Neural progenitor cell (in vitro differentiated cells): ENCODE results near the gene RAD51B. TPM values are rescaled to one million over a fixed set of nuclear protein-coding genes. Genes with fewer than 3 reads are reported as not detected.

ENCODE experiments used
- DNase-seq: peaks from one replicate; pipeline ENCODE4 v3.0.0-alpha.2; 2016; ENCODE audit warnings: low spot score
- H2AFZ ChIP-seq: fragments of 200-600 bp; sonication (generic); replicated peaks from 2 replicates; pipeline ENCODE4 v1.6.1; 2016; ENCODE audit warnings: antibody characterized with exemption
- H3F3A ChIP-seq: fragments of 200-600 bp; sonication (generic); 2 replicates; pipeline ENCODE4 v1.6.1; 2016; ENCODE audit warnings: antibody characterized with exemption, low read depth
- H3K27ac ChIP-seq: fragments of 200-600 bp; sonication (generic); 2 replicates; pipeline ENCODE4 v1.5.1; 2016; ENCODE audit warnings: mild to moderate bottlenecking
- H3K27me3 ChIP-seq: fragments of 200-600 bp; sonication (generic); 2 replicates; pipeline ENCODE4 v1.6.1; 2016; ENCODE audit warnings: mild to moderate bottlenecking, moderate library complexity
- H3K36me3 ChIP-seq: fragments of 200-600 bp; sonication (generic); 2 replicates; pipeline ENCODE4 v1.5.1; 2016
- H3K4me1 ChIP-seq: fragments of 200-600 bp; sonication (generic); 2 replicates; pipeline ENCODE4 v1.6.1; 2016; ENCODE audit warnings: mixed run types
- H3K4me2 ChIP-seq: fragments of 200-600 bp; sonication (generic); 2 replicates; pipeline ENCODE4 v1.6.1; 2016
- H3K4me3 ChIP-seq: fragments of 200-600 bp; sonication (generic); 2 replicates; pipeline ENCODE4 v1.5.1; 2016
- H3K79me2 ChIP-seq: fragments of 200-600 bp; sonication (generic); 2 replicates; pipeline ENCODE4 v1.6.1; 2016; ENCODE audit warnings: low read depth
- H3K9ac ChIP-seq: fragments of 200-600 bp; sonication (generic); 2 replicates; pipeline ENCODE4 v1.6.1; 2016
- H3K9me3 ChIP-seq: fragments of 200-600 bp; sonication (generic); 2 replicates; pipeline ENCODE4 v1.5.1; 2016; ENCODE audit warnings: low read depth
- H4K20me1 ChIP-seq: fragments of 200-600 bp; sonication (generic); 2 replicates; pipeline ENCODE4 v1.6.1; 2016; ENCODE audit warnings: low read depth
- H3K27ac Mint-ChIP-seq: 3 replicates; pipeline ENCODE4 v1.8.0; 2021; ENCODE audit warnings: mixed read lengths
- H3K27me3 Mint-ChIP-seq: 2 replicates; pipeline ENCODE4 v1.8.0; 2022; ENCODE audit warnings: low read depth, mild to moderate bottlenecking, inconsistent platforms, moderate library complexity, mixed read lengths; ENCODE audit not compliant: insufficient read depth
- H3K36me3 Mint-ChIP-seq: 3 replicates; pipeline ENCODE4 v1.8.0; 2021; ENCODE audit warnings: mixed read lengths
- H3K4me1 Mint-ChIP-seq: 3 replicates; pipeline ENCODE4 v1.8.0; 2021; ENCODE audit warnings: mixed read lengths
- H3K4me3 Mint-ChIP-seq: 3 replicates; pipeline ENCODE4 v1.8.0; 2021; ENCODE audit warnings: mild to moderate bottlenecking, moderate library complexity, mixed read lengths
- H3K9me3 Mint-ChIP-seq: 3 replicates; pipeline ENCODE4 v1.8.0; 2020; ENCODE audit warnings: mixed read lengths
- EZH2 ChIP-seq: fragments of 200-600 bp; sonication (generic); IDR thresholded peaks from 2 replicates; pipeline ENCODE4 v1.6.1; 2017; ENCODE audit warnings: antibody characterized with exemption, mild to moderate bottlenecking, moderate library complexity
- EZH2phosphoT487 ChIP-seq: fragments of 200-600 bp; sonication (generic); IDR thresholded peaks from 2 replicates; pipeline ENCODE4 v1.6.1; 2017; ENCODE audit warnings: antibody characterized with exemption
- total RNA-seq: library from RNA; depleted of rRNA; stranded (reverse); fragments of >200 nt; gene quantifications from 2 replicates; pipeline ENCODE4 v1.2.3, GENCODE V29; 2015; ENCODE audit warnings: low replicate concordance
- TF ChIP-seq, protein P1 (sequence below): fragments of 200-600 bp; sonication (generic); IDR thresholded peaks from 2 replicates; pipeline ENCODE4 v1.5.1; 2017; ENCODE audit warnings: antibody characterized with exemption, mild to moderate bottlenecking

Gene RAD51B
- total RNA-seq, 1 donor from 2014 or later = 50.5 TPM

DNA sequence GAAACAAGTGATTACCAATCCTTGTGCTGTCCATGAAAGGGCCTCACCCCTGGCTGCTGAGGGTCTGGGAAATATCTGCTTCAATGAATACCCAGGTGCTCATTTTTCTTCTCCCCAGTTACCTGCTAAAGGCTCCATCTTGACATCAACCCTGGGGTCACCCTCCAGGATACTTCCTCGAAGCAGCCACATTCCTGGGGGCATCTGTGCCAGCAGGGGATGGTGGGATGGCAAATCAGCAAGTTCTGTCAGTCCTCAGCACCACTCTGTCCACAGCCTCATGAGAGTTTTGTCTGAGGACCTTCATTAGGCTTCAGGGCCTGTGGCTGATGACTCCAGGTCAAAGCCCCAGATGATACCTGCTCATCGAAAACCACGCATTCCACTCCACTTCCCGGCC is 848.4 kb downstream of the RAD51B start:
- H3K4me2 ChIP-seq = no peak overlapping the region
- H3K36me3 Mint-ChIP-seq = peaks cover 3% of the 10 kb centered on the region

DNA sequence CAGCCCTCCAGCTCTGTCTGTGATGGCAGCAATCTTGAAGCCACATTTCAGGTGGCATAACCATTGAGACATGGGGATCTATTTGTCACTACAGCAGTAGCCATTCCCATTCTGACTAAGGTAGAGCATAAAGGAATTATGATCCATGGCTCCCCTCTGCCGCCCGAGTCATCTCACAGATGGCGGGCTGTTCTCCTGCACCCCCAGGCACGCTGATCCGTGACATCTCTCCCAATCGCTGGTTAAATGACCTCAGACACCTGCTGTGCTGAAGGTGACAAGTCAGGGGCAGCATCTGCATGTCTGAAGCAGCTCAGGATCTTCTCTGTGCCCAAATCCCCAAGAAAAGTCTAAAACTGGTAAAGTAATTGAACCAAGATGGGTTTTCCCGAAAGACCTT is 849.0 kb downstream of the RAD51B start:
- Histone ChIP-seq H3F3A (peaks cover 9% of the 10 kb centered on the region), H3K9me3 (no peaks in the 10 kb centered on the region), H3K36me3 (no peaks in the 10 kb centered on the region), H3K27me3 (no peaks in the 10 kb centered on the region), H4K20me1 (no peaks in the 10 kb centered on the region), H3K79me2 (no peaks in the 10 kb centered on the region), H2AFZ (no peak overlapping the region), H3K9ac (no peak overlapping the region), H3K4me1 (no peaks in the 10 kb centered on the region), H3K27ac (no peak overlapping the region), H3K4me3 (no peak overlapping the region), H3K4me2 (no peak overlapping the region)
- Mint-ChIP-seq H3K4me3 (no peak overlapping the region), H3K9me3 (peaks cover 3% of the 10 kb centered on the region), H3K27me3 (no peaks in the 10 kb centered on the region), H3K27ac (no peak overlapping the region), H3K4me1 (peaks cover 55% of the 10 kb centered on the region), H3K36me3 (peaks cover 2% of the 10 kb centered on the region)
- DNase-seq = no peak
- no peak for TF ChIP-seq EZH2
- TF ChIP-seq EZH2phosphoT487 = no peak
- TF ChIP-seq, protein P1, sequence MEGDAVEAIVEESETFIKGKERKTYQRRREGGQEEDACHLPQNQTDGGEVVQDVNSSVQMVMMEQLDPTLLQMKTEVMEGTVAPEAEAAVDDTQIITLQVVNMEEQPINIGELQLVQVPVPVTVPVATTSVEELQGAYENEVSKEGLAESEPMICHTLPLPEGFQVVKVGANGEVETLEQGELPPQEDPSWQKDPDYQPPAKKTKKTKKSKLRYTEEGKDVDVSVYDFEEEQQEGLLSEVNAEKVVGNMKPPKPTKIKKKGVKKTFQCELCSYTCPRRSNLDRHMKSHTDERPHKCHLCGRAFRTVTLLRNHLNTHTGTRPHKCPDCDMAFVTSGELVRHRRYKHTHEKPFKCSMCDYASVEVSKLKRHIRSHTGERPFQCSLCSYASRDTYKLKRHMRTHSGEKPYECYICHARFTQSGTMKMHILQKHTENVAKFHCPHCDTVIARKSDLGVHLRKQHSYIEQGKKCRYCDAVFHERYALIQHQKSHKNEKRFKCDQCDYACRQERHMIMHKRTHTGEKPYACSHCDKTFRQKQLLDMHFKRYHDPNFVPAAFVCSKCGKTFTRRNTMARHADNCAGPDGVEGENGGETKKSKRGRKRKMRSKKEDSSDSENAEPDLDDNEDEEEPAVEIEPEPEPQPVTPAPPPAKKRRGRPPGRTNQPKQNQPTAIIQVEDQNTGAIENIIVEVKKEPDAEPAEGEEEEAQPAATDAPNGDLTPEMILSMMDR = no peak

More for the DNA sequence above, 848.4 kb downstream of the RAD51B start:
- H3K4me3 ChIP-seq = no peak overlapping the region
- Mint-ChIP-seq H3K27ac (no peak overlapping the region), H3K4me1 (peaks cover 58% of the 10 kb centered on the region), H3K27me3 (no peaks in the 10 kb centered on the region), H3K4me3 (no peak overlapping the region), H3K9me3 (peaks cover 3% of the 10 kb centered on the region)
- no peak for DNase-seq
- no peaks in the 10 kb centered on the region for H3K36me3 ChIP-seq
- H3K79me2 ChIP-seq = no peaks in the 10 kb centered on the region
- no peaks in the 10 kb centered on the region for H3K9me3 ChIP-seq
- H3K27me3 ChIP-seq = no peaks in the 10 kb centered on the region
- H3K9ac ChIP-seq = no peak overlapping the region
- TF ChIP-seq EZH2phosphoT487 = no peak
- TF ChIP-seq, protein P1 = no peak
- no peak for TF ChIP-seq EZH2
- no peak overlapping the region for H2AFZ ChIP-seq
- H3F3A ChIP-seq = peaks cover 4% of the 10 kb centered on the region
- no peaks in the 10 kb centered on the region for H4K20me1 ChIP-seq
- H3K4me1 ChIP-seq = no peaks in the 10 kb centered on the region
- no peak overlapping the region for H3K27ac ChIP-seq

DNA sequence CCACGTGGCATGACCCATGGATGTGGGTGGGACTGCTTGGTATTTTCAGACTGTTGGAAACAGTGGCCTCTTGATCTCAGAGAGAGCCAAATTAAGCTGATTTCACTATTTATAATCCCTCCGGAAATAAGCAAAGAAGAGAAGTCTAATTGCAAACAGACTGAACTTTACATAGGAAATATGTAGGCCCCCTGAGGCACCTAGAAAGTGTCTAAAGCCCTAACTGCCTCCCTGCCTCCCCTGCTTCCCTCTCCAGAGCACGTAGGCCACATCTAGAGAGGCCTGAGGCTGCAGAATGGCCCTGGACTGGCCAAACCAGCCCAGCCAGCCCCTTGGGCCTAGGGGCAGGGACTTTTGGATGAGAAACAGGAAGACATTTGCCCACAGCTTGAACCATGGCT is 849.5 kb downstream of the RAD51B start:
- no peaks in the 10 kb centered on the region for H3K4me1 ChIP-seq
- H3K9me3 Mint-ChIP-seq = peaks cover 3% of the 10 kb centered on the region
- H3K4me1 Mint-ChIP-seq = peaks cover 51% of the 10 kb centered on the region
- TF ChIP-seq, protein P1 = no peak
- TF ChIP-seq EZH2phosphoT487 (no peak), EZH2 (no peak)
- no peak overlapping the region for H3K9ac ChIP-seq
- H3K27ac Mint-ChIP-seq = peak overlapping the region; percentile 67
- no peaks in the 10 kb centered on the region for H4K20me1 ChIP-seq
- H3K4me2 ChIP-seq = no peak overlapping the region
- peaks cover 3% of the 10 kb centered on the region for H3K27me3 Mint-ChIP-seq
- H3K36me3 ChIP-seq = no peaks in the 10 kb centered on the region
- no peak for DNase-seq
- no peak overlapping the region for H3K27ac ChIP-seq
- H3K27me3 ChIP-seq = no peaks in the 10 kb centered on the region
- H3K4me3 Mint-ChIP-seq = no peak overlapping the region
- peaks cover 2% of the 10 kb centered on the region for H3K36me3 Mint-ChIP-seq
- H3K79me2 ChIP-seq = no peaks in the 10 kb centered on the region
- H3K4me3 ChIP-seq = no peak overlapping the region
- H3F3A ChIP-seq = peaks cover 15% of the 10 kb centered on the region
- no peak overlapping the region for H2AFZ ChIP-seq
- no peaks in the 10 kb centered on the region for H3K9me3 ChIP-seq
